Measurements from ENCODE around the gene LRP3. TPM values are rescaled to one million over a fixed set of nuclear protein-coding genes. Genes with fewer than 3 reads are reported as not detected.

LRP3 gene
- total and polyA plus RNA-seq, 2 of the 13 experiments (the other 11 are each of a cell fraction or from before 2014, with no cell fraction given) = 17.6 to 51.6 TPM

- TF ChIP-seq ZBTB38 (CRISPR knock-in tag; IDR thresholded peaks at IDR 0.05) = peak; percentile 6; the same call in 1 of the 2 replicates
- TF ChIP-seq ZNF777 (CRISPR knock-in tag; IDR thresholded peaks at IDR 0.05) = no peak
- no peak for TF ChIP-seq LCORL (IDR thresholded peaks at IDR 0.05)
- TF ChIP-seq LCORL (CRISPR knock-in tag; IDR thresholded peaks at IDR 0.05) = 0 out of 2 replicates have a peak, but pooled peaks have one; percentile 8
- no peak for TF ChIP-seq CEBPZ (IDR thresholded peaks at IDR 0.05; ENCODE audit: low read length)
- DNase-seq (ENCODE audit: low spot score) (no peak), ATAC-seq (peak; percentile 38), FAIRE-seq (no peak)
- 37% methylated on average over 6 of the region's 17 CpGs for WGBS (ENCODE audit: low lambda C conversion rate)
- H3K79me2 ChIP-seq (ENCODE audit: insufficient read depth, low read length) = peaks cover 15% of the 10 kb centered on the region
- no peak overlapping the region for H2AFZ ChIP-seq (ENCODE audit: low read length)
- peak overlapping the region; percentile 85 for H3K27ac ChIP-seq (ENCODE audit: extremely low read length, insufficient read depth, low read length)
- peak overlapping the region; percentile 77 for H3K9ac ChIP-seq (ENCODE audit: insufficient read depth, low read depth, low read length)
- peaks cover 51% of the 10 kb centered on the region for H3K4me1 ChIP-seq (ENCODE audit: insufficient read depth, low read length)
- H3K27me3 ChIP-seq (ENCODE audit: control insufficient read depth in 1 of 2, insufficient read depth in 2 of 2, low read length in 2 of 2) = peaks cover 1 to 6% of the 10 kb centered on the region in 2 experiments; a peak in 2 of 5 replicates
- no peaks in the 10 kb centered on the region for H3K9me3 ChIP-seq (ENCODE audit: low read length)
- ChIA-PET CTCF (ENCODE audit: low intra/inter-chr PET ratio, low total read pairs) (no interaction called here), POLR2A (interaction anchor here (0.7 to 2.7 kb wide), 4 partner anchors 12 to 25 kb away, joined by 3 to 22 read pairs (median 3); no protein-coding TSS in a partner anchor)
- peaks cover 2 to 24% of the 10 kb centered on the region in 2 experiments; a peak in 3 of 5 replicates for H3K36me3 ChIP-seq (replicated peaks in 1 of 2; ENCODE audit: control insufficient read depth in 1 of 2, insufficient read depth in 2 of 2, low read length in 2 of 2)
- H3K4me2 ChIP-seq (ENCODE audit: low read depth, low read length) = peak overlapping the region; percentile 83
- in situ Hi-C loops (cut with HindIII; ENCODE audit: extremely low pct_ligation_motif_present, low pct_unique_long_range_greater_than_20kb) = no loop called here
- no TSS peak for BruUV-seq (replicated peaks)
- no peaks in the 10 kb centered on the region for H4K20me1 ChIP-seq (ENCODE audit: insufficient read depth, low read length)
- peak overlapping the region; percentile 73 to 78 (median 76); a peak in 5 of 6 replicates for H3K4me3 ChIP-seq (replicated peaks in 1 of 3; ENCODE audit: insufficient read depth in 1 of 3, low read depth in 2 of 3, low read length in 3 of 3)
- intact Hi-C loops (cut with micrococcal nuclease; ENCODE audit: unreplicated experiment) = no loop called here
Observed at GRCh38 chr19:33195645-33196347, 1.7 kb downstream of the LRP3 start.
